Frontal cortex (tissue), 4 donors: ENCODE results near the gene STIL. TPM values are rescaled to one million over a fixed set of nuclear protein-coding genes. Genes with fewer than 3 reads are reported as not detected.

Source experiments
- DNase-seq, 2 donors: peaks; one replicate each; pipeline ENCODE4 v3.0.0; 2012; ENCODE audit warnings: low spot score in 2 of 2
- FAIRE-seq: peaks from 2 replicates; lab custom pipeline; 2012; peaks lifted over from hg19 to GRCh38; lab: Jason Lieb, UNC
- total RNA-seq: library from RNA; depleted of rRNA; stranded (reverse); fragments of >200 nt; gene quantifications from one replicate; pipeline ENCODE4 v1.2.3, GENCODE V29; 2014
- donor health status: control.
- donor health status: control.
- donor health status: control.

The STIL gene
- total RNA-seq, 1 donor from 2014 or later: 7.7 TPM

DNA sequence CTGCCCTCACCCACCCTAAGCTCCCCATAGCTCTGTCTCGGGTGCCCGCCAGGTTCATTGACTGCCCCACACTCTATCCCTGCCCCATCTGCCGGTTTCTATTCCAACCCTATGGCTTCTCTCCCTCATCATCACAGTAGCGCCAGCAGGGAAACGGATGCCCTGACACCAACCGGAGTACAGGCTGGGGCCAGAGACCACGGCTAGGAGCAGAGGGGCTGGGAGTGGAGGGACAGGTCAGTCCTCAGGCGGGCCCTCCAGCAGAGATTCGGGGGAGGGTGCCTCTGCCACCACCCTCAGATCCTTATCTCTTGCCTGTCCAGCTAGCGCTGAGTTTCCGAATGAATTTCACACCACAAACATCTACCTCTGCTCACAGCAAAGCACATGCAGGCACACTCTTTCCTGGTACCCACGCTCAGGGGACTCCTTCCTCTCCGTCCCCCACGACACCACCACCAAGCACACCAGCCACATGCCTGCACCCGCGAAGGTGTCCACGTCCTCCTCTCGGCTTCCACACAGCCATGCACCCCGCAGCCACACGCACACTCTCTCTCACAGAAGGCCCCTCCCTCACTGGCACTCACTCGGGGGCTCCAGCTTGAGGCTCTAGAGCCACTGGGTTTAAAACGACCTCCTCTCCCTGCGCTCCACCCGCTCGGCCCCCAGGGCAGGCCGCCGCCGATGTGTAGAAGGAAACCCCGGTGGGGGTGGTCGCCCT, 89.1 kb downstream of the STIL start:
- FAIRE-seq: no peak
- no peak for DNase-seq

DNA sequence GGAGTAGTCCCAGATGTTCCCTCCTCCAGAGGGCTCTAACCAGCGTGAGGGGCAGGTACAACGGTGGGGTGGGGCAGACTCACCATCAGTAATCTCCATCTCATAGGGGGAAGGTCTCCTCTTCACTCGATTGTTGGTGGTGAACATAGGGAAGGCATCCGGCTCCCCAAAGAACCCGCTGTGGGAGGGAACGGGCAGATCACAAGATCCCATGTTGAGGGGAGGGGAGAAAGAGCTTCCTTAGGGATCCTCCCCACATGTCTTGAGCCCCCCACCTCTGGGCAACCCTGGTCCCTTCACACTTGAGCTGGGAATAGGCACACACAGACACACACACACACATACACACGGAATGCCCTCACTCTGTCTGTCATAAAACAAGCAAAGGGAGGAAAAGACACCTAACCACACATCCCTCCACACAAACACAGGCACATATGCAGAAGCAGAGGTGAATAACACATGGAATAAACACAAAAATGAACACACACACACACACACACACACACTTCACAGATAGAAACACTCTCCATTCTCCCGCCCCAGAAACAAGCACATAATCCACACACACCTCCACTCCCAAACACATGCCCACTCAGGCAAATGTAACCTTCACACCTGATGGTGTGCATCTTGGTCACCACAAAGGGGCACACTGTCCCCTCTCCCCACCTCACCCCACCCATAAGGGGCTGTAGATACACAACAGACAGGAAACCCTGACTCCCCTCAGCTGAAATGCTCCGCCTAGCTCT, 89.8 kb downstream of the STIL start:
- DNase-seq (no peak), FAIRE-seq (no peak)

- FAIRE-seq (no peak), DNase-seq (no peak)
These were observed 90.6 kb downstream of the STIL start for GRCh38 chr1:47223174-47223920.

- DNase-seq (no peak), FAIRE-seq (no peak)
These were observed 91.5 kb downstream of the STIL start for GRCh38 chr1:47222476-47222875.

DNA sequence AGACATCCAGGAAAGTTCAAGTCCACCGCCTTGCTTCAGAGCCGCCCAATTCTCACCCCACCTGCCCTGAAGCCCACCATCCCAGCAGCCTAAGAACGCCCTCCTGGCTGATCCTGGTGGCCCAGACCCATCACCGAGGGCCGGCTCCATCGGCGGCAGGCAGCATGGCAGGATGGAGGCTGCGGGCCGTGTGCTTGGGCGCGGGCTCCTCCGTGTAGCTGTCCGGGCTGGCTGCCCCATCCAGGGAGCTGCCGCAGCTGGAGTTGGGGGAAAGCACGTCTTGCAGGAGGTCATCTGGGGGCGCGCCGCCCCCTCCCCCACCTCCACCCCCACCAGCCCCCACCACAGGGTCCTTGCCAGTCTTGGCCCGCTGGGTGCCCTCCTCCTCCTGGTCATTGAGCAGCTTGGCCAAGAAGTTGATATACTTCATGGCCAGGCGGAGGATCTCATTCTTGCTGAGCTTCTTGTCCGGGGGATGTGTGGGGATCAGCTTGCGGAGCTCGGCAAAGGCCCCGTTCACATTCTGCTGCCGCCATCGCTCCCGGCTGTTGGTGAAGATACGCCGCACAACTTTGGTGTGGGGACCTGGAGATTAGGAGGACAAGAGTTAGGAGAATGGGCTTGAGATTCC, 94.2 kb downstream of the STIL start:
- no peak for DNase-seq
- FAIRE-seq: no peak

DNA sequence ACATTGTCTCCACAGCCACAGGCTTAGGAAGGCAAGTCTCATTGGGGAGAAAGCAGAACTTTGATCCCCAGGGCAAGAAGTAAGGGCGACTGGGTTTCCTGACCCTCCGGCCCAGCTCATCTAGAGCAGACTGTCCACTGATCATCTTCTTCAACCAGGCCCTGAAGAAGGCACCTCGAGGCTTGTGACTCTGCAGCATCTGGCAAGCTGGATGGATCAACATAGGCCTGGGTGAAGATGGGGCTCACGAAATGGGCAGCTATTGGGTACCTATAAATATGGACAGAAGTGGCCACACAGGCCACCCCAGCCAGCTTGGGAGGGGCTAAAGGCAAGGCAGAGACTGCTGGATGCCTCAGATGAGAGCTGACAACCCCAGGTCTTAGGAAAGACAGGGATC, 94.9 kb downstream of the STIL start:
- FAIRE-seq (no peak), DNase-seq (no peak)

DNA sequence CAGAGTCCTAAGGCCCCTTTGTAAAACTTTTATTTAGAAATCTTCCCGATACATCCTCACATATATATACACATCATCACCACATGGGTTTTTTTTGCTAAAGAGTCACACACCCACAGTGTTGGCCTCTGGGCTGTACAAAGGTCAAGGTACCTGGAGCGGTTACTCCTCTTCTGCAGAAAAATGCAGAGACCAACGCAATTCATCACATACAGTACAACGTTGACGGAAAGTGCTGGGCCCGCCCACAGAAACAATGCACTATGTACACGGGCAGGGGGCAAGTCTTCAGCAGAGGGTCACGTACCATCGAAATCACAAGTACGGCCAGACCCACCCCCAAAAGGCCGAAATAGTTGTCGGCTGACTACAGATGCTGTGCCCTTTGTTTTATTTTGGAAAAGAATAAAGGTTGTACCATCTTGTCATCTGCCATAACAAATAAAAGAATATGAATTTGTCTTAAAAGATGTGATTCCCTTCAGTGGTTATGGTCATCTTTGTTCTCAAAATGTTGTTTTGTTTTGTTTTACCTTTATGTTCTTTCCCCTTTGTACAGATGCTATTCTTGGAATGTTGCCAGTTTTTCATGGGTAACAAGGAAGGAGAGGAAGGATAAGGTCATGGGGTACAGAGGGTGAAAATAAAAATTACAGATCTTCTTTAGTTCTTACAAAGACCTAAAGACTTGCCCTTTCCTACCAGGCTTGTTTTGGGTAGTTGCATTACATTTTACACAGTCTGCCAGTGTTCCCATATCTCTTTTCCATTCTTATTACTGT, 97.5 kb downstream of the STIL start:
- DNase-seq (no peak), FAIRE-seq (no peak)

DNA sequence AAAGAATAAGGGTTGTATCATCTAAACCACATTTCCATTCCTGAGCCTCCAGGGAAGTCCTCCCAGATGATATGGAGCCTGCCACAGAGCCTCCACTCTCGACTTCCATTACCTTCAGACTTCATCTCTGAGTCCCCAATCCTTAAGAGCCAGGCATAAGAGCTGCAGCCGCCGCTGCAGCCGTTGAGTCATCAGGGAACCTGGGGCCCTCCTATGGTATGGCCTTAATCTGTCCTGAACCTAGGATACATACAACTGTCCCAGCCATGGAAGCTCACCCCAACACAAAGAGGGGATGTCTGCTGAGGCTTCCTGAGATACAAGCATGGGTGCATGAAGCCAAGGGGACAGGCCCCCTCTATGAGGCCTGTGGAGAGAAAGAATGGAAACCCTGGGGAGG, 98.2 kb downstream of the STIL start:
- DNase-seq: no peak
- no peak for FAIRE-seq

- no peak for DNase-seq
These were observed 99.4 kb downstream of the STIL start for GRCh38 chr1:47214549-47214948.

DNA sequence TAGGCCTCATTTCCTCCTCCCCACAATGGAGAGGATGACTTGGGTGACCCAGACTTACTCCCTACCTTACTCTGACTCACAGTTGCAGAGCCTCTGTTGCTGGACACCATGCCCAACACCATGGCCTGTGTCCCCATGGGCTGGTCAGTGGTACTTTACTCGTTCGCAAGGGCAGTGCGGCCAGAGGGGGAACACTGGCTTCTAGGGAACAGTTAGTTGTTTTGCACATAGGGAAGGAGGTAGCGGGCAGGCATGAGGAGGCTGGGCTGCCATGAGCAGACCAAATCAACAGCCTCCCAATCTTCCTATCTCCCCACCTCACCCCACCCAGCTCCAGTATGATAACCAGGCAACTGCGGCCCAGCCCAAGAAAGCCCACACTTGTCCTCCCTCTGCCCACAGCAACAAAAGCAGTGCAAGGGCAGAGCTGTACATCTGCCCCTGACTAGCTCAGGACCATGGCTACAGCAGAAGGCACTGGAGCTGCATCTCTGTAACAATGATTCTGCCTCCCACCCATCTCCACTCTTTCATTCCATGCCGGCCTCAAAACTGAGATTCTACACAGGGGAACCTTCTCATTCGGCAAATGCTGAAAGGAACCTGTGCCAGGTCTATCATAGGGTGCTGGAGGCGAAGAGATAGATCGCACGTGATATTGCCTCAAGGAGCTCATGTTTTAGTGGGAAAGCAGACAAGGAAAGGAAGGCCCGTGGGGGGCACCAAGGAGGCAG, 100.5 kb downstream of the STIL start:
- FAIRE-seq: no peak
- no peak for DNase-seq

More at GRCh38 chr1:47214549-47214948, 99.4 kb downstream of the STIL start:
- FAIRE-seq: no peak

- DNase-seq (no peak), FAIRE-seq (no peak)
These were observed 101.2 kb downstream of the STIL start for GRCh38 chr1:47212636-47213229.

- DNase-seq (no peak), FAIRE-seq (no peak)
These were observed 102.1 kb downstream of the STIL start for GRCh38 chr1:47211796-47212269.

DNA sequence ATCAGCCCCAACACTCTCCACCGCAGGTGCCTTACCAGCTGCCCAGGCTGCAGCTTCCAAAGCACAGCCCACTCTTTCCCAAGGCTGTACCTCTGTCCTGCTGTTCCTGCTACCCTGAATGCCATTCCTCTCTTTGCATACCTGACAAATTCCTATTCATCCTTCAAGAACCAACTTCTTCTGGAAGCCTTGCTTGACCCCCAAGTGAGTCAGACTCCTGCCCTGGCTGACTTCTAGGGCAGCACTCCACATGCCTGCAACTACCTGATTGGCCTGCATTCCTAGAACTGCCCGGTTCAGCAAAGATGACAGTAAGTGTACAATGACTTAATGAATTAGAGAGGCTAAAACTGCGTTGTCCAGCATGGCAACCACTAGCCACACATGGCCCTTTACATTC, 103.3 kb downstream of the STIL start:
- DNase-seq: no peak
- no peak for FAIRE-seq

DNA sequence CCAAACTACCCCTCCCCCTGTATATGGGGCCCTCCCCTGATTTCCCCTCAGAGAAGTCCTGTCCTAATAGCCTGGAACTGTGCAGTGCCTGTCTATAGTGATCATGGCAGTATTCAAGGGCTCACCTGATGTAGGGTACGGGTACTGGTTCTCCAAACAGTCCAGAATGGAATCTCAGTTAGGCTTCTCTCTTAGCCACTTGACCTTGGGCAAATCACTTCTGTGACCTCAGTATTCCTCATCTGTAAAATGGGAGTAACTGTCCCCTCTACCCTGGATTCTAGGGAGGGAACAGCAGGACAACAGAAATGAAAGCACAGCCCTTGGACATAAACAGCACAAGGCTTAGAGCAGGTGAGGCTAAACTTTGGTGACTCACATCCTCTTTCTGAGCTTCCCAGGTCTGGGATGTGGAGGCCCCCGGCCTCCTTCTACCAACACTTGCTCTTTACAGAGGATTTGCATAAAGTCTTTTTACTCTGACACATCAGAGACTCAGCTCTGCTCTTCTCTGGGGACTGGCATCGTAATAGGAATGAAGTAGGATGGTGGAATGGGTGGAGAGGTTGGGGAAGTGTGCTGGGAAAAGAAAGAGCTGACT, 104.1 kb downstream of the STIL start:
- no peak for FAIRE-seq
- no peak for DNase-seq

GRCh38 chr1:47209091-47209490, 104.9 kb downstream of the STIL start:
- no peak for FAIRE-seq
- no peak for DNase-seq

GRCh38 chr1:47208374-47208850, 105.5 kb downstream of the STIL start:
- DNase-seq (no peak), FAIRE-seq (no peak)

DNA sequence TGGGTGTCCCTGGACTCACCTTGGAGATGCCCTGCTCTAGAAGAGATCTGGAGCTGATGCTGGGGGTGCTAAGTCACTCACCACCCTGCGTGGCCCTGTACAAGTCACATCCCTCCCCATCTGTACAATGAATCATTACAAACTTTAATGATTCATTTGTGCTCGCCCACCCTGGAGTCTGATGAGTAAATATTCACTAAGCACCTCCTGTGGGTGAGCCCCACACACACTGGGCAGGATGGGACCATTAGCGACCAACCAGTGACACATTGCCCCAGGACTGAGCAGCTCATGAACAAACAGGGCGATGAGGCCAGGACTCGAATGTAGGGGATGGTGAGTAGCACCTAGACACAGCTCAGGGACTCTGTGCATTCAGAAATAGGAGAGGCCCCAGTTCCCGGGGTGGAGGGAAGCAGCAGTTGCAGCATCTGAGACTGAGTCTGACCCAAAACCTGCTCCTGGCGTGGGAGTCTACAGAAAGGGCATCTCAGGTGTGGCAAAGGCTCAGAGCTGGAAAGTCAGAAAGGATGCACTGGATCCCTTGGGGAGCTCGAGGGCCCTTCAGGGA, 106.1 kb downstream of the STIL start:
- DNase-seq: no peak
- FAIRE-seq: no peak

DNA sequence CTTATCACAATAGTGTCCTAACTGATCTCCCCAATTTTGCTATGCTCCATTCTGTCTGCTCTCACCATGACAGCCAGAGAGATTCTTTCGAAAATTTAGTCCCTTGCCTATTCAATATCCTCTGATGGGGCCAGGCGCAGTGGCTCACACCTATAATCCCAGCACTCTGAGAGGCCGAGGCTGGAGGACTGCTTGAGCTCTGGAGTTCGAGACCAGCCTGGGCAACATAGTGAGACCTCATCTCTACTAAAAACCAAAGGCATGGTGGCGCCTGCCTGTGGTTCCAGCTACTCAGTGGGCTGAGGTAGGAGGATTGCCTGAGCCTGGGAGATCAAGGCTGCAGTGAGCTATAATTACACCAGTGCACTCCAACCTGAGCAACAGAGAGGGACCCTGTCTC, 108.0 kb downstream of the STIL start:
- DNase-seq (no peak), FAIRE-seq (no peak)
